Neural progenitor cell (in vitro differentiated cells): Measurements from ENCODE around the gene RASA4B.
"Not testable (repeated sequence)": the region's sequence is repeated elsewhere in the genome, so short reads cannot be mapped to it uniquely, and the experiment has no call there.

Experiments
- CTCF ChIP-seq: fragments of 200-600 bp; sonication (generic); IDR thresholded peaks from 2 replicates; pipeline ENCODE4 v1.5.1; 2017; ENCODE audit warnings: antibody characterized with exemption, mild to moderate bottlenecking
- EZH2phosphoT487 ChIP-seq: fragments of 200-600 bp; sonication (generic); IDR thresholded peaks from 2 replicates; pipeline ENCODE4 v1.6.1; 2017; ENCODE audit warnings: antibody characterized with exemption

GRCh38 chr7:102532127-102532526, 14.6 kb upstream of the RASA4B start:
- TF ChIP-seq CTCF, EZH2phosphoT487: not testable (repeated sequence)
